ENCODE data around the gene IL22RA2.

- no peak for TF ChIP-seq POLR2A (IDR thresholded peaks at IDR 0.05)
- TF ChIP-seq CTCF (IDR thresholded peaks at IDR 0.05), result no peak
Measured at GRCh38 chr6:137123078-137123477, 50.4 kb downstream of the IL22RA2 start.

All from uterus (tissue), 2 donors.